GM12872 (cell line): ENCODE results near the gene TCF12.

Source experiments
- TF ChIP-seq, protein P1 (sequence below): IDR thresholded peaks from 3 replicates; pipeline ENCODE4 v1.5.1; 2011; ENCODE audit warnings: low read depth, mild to moderate bottlenecking, low read length, moderate library complexity; ENCODE audit not compliant: insufficient read depth

The TCF12 gene

DNA sequence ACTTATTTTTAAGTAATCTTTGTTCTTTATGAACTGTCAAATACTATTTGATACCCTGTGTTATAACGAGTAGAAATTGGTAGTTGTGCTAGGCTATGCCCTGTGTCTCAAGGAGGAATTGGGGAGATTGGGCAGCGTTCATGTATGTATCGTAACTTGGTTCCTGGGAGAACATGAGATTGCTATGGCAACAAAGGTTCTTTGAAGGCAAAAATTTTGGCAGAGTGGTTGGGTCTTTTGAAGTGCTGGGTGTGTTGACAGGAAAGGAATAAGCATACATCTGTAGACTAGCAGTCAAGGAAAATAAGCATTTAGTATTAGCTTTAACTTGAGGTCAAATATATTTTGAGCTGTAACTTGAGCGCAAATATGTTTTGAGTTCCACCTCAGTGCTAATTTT lies 45.3 kb downstream of the TCF12 start:
- TF ChIP-seq, protein P1, sequence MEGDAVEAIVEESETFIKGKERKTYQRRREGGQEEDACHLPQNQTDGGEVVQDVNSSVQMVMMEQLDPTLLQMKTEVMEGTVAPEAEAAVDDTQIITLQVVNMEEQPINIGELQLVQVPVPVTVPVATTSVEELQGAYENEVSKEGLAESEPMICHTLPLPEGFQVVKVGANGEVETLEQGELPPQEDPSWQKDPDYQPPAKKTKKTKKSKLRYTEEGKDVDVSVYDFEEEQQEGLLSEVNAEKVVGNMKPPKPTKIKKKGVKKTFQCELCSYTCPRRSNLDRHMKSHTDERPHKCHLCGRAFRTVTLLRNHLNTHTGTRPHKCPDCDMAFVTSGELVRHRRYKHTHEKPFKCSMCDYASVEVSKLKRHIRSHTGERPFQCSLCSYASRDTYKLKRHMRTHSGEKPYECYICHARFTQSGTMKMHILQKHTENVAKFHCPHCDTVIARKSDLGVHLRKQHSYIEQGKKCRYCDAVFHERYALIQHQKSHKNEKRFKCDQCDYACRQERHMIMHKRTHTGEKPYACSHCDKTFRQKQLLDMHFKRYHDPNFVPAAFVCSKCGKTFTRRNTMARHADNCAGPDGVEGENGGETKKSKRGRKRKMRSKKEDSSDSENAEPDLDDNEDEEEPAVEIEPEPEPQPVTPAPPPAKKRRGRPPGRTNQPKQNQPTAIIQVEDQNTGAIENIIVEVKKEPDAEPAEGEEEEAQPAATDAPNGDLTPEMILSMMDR: no peak

DNA sequence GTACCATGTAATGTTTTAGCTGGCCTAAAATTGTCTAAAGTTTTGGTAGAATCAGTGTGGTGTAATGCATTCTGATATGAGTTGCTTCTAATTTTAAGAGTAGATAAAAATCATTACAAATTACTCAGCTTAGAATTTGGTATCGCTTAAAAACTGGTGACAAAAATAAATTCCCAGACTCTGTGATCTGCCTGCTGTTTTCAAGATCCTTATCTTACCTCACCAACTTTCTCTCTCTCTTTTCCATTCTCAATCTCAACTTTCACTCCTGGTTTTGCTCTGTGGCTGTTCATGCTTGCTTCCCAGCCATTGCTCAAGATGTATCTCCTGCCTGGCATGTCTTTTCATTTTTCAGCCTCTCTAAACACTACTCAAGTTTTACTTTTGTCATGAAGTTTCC lies 45.7 kb downstream of the TCF12 start:
- TF ChIP-seq, protein P1: no peak

DNA sequence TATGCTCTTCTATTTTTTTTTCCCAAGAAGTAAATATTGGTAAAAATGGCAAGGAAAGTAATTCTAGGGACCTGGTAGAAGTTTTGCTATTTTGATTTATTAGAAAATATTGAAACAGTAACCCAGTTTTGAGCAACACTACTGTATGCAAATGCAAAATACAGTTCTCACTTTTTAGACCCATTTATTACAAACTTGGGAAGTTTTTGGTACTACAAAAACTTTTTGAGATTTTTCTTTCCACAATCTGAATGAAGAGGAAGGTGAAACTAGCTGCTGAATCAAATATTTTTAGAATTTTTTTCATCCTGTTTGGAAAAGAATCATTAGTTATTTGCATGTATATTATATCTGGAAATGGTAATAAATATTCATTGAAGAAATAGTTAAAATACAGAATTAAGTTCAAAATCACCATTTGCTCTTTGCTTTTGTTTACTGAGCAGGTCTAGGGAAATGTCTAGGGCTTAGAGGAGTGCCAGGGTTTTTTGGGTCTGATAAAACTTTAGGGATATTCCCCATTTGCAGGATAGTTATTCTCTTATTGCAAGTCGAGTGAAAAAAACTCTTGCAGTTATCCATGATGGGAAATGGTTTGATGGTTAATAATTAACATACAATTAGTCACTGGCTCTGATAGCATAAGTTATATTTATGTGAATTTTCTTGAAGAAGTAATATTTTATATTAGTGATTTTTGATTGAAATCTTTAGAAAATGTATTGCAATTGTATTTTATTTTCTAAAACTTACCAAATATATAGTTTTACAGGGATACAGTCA lies 47.0 kb downstream of the TCF12 start:
- TF ChIP-seq, protein P1: no peak

DNA sequence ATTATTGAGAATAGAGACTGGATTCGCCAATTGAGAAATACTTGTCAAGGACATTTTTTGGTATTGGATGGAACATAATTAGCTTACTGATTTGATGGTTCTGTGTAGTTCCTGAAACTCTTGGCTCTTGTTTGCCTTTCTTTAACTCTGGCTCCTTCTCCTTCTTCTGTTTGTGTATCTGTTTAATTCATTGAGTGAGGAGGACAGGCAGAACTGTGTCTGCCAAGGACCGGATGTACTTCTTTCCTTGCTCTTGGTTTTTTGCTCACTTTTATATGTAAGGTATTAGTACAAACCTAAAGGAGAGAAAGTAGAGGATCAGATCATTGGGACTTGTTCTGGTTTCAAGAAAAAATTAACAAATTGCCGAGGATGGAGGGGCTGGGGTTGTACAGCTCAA lies 48.9 kb downstream of the TCF12 start:
- TF ChIP-seq, protein P1: no peak

DNA sequence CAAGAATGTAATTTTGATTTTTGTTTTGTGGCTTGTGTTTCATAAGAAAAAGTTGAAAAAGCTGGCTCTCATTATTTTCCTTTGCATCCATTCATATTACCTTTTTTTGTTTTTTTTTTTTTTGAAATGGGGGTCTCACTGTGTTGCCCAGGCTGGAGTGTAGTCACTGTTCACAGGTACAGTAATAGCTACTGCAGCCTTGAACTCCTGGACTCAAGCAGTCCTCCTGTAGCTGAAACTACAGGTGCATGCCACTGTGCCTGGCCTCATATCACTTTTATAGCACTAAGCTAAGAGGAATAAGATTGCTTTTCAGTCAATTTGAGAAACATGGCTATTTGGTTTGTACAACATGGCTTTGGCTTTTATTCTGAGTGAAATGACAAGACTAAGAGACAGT lies 49.8 kb downstream of the TCF12 start:
- TF ChIP-seq, protein P1: no peak

DNA sequence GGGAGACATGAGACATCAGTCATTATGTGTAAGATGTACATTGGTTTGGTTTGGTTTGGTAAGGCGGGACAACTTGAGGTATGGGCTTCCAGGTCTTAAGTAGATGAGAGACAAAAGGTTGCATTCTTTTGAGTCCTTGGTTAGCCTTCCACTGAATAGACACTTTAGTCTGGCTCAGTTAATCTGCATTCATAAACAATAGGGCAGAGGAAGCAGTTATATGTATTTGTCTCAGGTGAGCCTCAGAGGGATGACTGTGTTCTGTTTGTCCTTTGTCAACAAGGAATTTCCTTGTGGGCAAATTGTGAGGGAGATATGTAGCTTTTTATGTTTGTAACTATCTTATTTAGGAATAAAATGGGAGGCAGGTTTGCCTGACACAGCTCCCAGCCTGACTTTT lies 50.4 kb downstream of the TCF12 start:
- TF ChIP-seq, protein P1: no peak

DNA sequence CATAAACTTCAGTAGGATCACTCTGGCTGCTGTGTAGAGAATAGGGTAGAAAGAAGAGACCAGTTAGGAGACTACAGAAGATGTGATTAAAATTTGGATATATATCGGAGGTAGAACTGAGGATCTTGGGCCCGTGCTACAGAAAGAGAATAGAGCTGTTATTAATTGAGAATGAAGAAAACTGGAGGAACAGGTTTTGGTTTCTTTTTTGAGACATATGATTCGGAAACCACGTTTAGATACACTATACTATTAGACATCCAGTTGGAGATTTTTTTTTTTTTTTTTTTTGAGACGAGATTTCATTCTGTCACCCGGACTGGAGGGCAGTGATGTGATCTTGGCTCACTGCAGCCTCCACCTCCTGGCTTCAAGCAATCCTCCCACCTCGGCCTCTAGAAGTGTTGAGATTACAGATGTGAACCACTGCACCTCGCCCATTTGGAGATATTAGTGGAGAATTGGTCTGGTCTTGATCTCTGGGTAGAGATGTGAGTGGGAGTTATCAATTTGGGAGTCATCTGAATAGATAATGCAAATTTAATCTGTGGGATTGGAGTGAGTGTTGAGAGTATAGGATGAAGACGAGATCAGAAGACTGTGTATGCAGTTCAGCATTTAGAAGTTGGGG lies 50.9 kb downstream of the TCF12 start:
- TF ChIP-seq, protein P1: no peak
